SK-N-SH treated with all-trans-retinoic acid at 6 μM for 48 hours (cell line): Measurements from ENCODE around the gene GNPTAB.

Experiments
- CREB5 ChIP-seq: fragments of 250-450 bp; sonication (Bioruptor Pico); IDR thresholded peaks from 2 replicates; pipeline ENCODE4 v1.5.1; 2020; ENCODE audit warnings: low read depth, mild to moderate bottlenecking, moderate library complexity
- PATZ1 ChIP-seq: fragments of 250-450 bp; sonication (Bioruptor Pico); IDR thresholded peaks from 2 replicates; pipeline ENCODE4 v1.8.0; 2020; ENCODE audit warnings: mild to moderate bottlenecking, moderate library complexity, borderline replicate concordance
- PPARA ChIP-seq: fragments of 250-450 bp; sonication (Bioruptor Pico); IDR thresholded peaks from 2 replicates; pipeline ENCODE4 v1.5.0; 2020; ENCODE audit warnings: mild to moderate bottlenecking, borderline replicate concordance
- RARB ChIP-seq: fragments of 250-450 bp; sonication (Bioruptor Pico); IDR thresholded peaks from 2 replicates; pipeline ENCODE4 v1.8.0; 2021; ENCODE audit warnings: mild to moderate bottlenecking, moderate library complexity
- ZC3H10 ChIP-seq: fragments of 250-450 bp; sonication (Bioruptor Pico); IDR thresholded peaks from 2 replicates; pipeline ENCODE4 v1.5.1; 2021; ENCODE audit warnings: mild to moderate bottlenecking, moderate library complexity
- ZFP3 ChIP-seq: fragments of 250-450 bp; sonication (Bioruptor Pico); IDR thresholded peaks from 2 replicates; pipeline ENCODE4 v1.5.0; 2020; ENCODE audit warnings: mild to moderate bottlenecking, moderate library complexity
- ZNF565 ChIP-seq: fragments of 450-650 bp; formaldehyde crosslinking; conservative IDR thresholded peaks from 2 replicates; pipeline ENCODE4 v1.5.0; 2020; ENCODE audit warnings: low read depth, mild to moderate bottlenecking, moderate library complexity
- ZNF70 ChIP-seq: fragments of 450-650 bp; formaldehyde crosslinking; IDR thresholded peaks from 2 replicates; pipeline ENCODE4 v1.5.0; 2020; ENCODE audit warnings: mild to moderate bottlenecking, moderate library complexity
- ZNF8 ChIP-seq: fragments of 450-650 bp; formaldehyde crosslinking; IDR thresholded peaks from 2 replicates; pipeline ENCODE4 v1.5.0; 2020; ENCODE audit warnings: mild to moderate bottlenecking, moderate library complexity

GRCh38 chr12:101746661-101747060, 84.1 kb downstream of the GNPTAB start:
- TF ChIP-seq ZNF565 (CRISPR knock-in tag): no peak
- TF ChIP-seq PPARA (CRISPR knock-in tag): no peak
- no peak for TF ChIP-seq CREB5 (CRISPR knock-in tag)
- TF ChIP-seq PATZ1 (CRISPR knock-in tag): no peak
- no peak for TF ChIP-seq ZFP3 (CRISPR knock-in tag)
- no peak for TF ChIP-seq RARB (CRISPR knock-in tag)
- no peak for TF ChIP-seq ZNF8 (CRISPR knock-in tag)
- TF ChIP-seq ZNF70 (CRISPR knock-in tag): no peak
- no peak for TF ChIP-seq ZC3H10 (CRISPR knock-in tag)
